H9 (cell line): ENCODE results near the gene OSBP2. TPM values are rescaled to one million over a fixed set of nuclear protein-coding genes. Genes with fewer than 3 reads are reported as not detected.

ENCODE experiments used
- DNase-seq: peaks from one replicate; pipeline ENCODE4 v3.0.0-alpha.2; 2017
- H2AFZ ChIP-seq: one replicate; pipeline ENCODE4 v1.6.1; 2013; ENCODE audit warnings: mild to moderate bottlenecking, low read length, control low read depth, moderate library complexity
- H2AK5ac ChIP-seq: 2 replicates; pipeline ENCODE4 v1.6.1; 2013; ENCODE audit warnings: low read length, control low read depth, mixed read lengths; ENCODE audit not compliant: insufficient read length
- H2BK120ac ChIP-seq: one replicate; pipeline ENCODE4 v1.6.1; 2013; ENCODE audit warnings: low read depth, mild to moderate bottlenecking, low read length, control low read depth, inconsistent platforms; ENCODE audit not compliant: poor library complexity, severe bottlenecking
- H2BK12ac ChIP-seq: 2 replicates; pipeline ENCODE4 v1.6.1; 2013; ENCODE audit warnings: low read length, control low read depth, mixed read lengths, low read depth; ENCODE audit not compliant: insufficient read length
- H2BK15ac ChIP-seq: 2 replicates; pipeline ENCODE4 v1.6.1; 2013; ENCODE audit warnings: low read depth, low read length, control low read depth
- H2BK20ac ChIP-seq: one replicate; pipeline ENCODE4 v1.6.1; 2013; ENCODE audit warnings: low read depth, mild to moderate bottlenecking, low read length, control low read depth, inconsistent platforms; ENCODE audit not compliant: poor library complexity, severe bottlenecking
- H2BK5ac ChIP-seq: 2 replicates; pipeline ENCODE4 v1.6.1; 2013; ENCODE audit warnings: low read length, control low read depth, mixed read lengths; ENCODE audit not compliant: insufficient read length
- H3K14ac ChIP-seq: 2 replicates; pipeline ENCODE4 v1.6.1; 2013; ENCODE audit warnings: low read length, control low read depth; ENCODE audit not compliant: insufficient read depth
- H3K18ac ChIP-seq: 2 replicates; pipeline ENCODE4 v1.6.1; 2013; ENCODE audit warnings: low read depth, mild to moderate bottlenecking, mixed read lengths, low read length, control low read depth; ENCODE audit not compliant: insufficient read length
- H3K23ac ChIP-seq: 2 replicates; pipeline ENCODE4 v1.6.1; 2013; ENCODE audit warnings: low read length, control low read depth, mixed read lengths, low read depth; ENCODE audit not compliant: insufficient read length
- H3K23me2 ChIP-seq: 2 replicates; pipeline ENCODE4 v1.6.1; 2013; ENCODE audit warnings: low read depth, mild to moderate bottlenecking, mixed read lengths, low read length, control low read depth; ENCODE audit not compliant: insufficient read length, poor library complexity, severe bottlenecking
- H3K27ac ChIP-seq: 2 replicates; pipeline ENCODE4 v1.5.1; 2013; ENCODE audit warnings: low read length, control low read depth, mixed read lengths, low read depth; ENCODE audit not compliant: insufficient read length
- H3K27me3 ChIP-seq: 2 replicates; pipeline ENCODE4 v1.6.1; 2013; ENCODE audit warnings: low read length, control low read depth, inconsistent platforms; ENCODE audit not compliant: insufficient read depth
- H3K4ac ChIP-seq: 2 replicates; pipeline ENCODE4 v1.6.1; 2013; ENCODE audit warnings: low read depth, mild to moderate bottlenecking, control low read depth, inconsistent platforms, low read length, moderate library complexity
- H3K4me1 ChIP-seq: 2 replicates; pipeline ENCODE4 v1.6.1; 2013; ENCODE audit warnings: low read length, control low read depth, inconsistent platforms; ENCODE audit not compliant: insufficient read depth
- H3K4me2 ChIP-seq: 2 replicates; pipeline ENCODE4 v1.6.1; 2013; ENCODE audit warnings: low read length, control low read depth, mixed read lengths; ENCODE audit not compliant: insufficient read length, insufficient read depth
- H3K56ac ChIP-seq: 2 replicates; pipeline ENCODE4 v1.6.1; 2013; ENCODE audit warnings: low read depth, mild to moderate bottlenecking, mixed read lengths, low read length, control low read depth; ENCODE audit not compliant: insufficient read length
- H3K79me1 ChIP-seq: 2 replicates; pipeline ENCODE4 v1.6.1; 2013; ENCODE audit warnings: low read depth, mild to moderate bottlenecking, moderate library complexity, low read length, control low read depth, inconsistent platforms; ENCODE audit not compliant: insufficient read depth, poor library complexity, severe bottlenecking
- H3K79me2 ChIP-seq: 2 replicates; pipeline ENCODE4 v1.6.1; 2013; ENCODE audit warnings: low read length, control low read depth, inconsistent platforms; ENCODE audit not compliant: insufficient read depth
- H3K9ac ChIP-seq: 2 replicates; pipeline ENCODE4 v1.6.1; 2013; ENCODE audit warnings: low read length, control low read depth, mixed read lengths; ENCODE audit not compliant: insufficient read length; ENCODE audit errors: extremely low read depth
- H3K9me3 ChIP-seq: one replicate; pipeline ENCODE4 v1.6.1; 2013; ENCODE audit warnings: low read depth, low read length, inconsistent platforms; ENCODE audit not compliant: control insufficient read depth
- H3T11ph ChIP-seq: one replicate; pipeline ENCODE4 v1.6.1; 2013; ENCODE audit warnings: mild to moderate bottlenecking, low read length, control low read depth, inconsistent platforms
- H4K20me1 ChIP-seq: one replicate; pipeline ENCODE4 v1.6.1; 2013; ENCODE audit not compliant: control insufficient read depth, insufficient read length, insufficient read depth
- H4K5ac ChIP-seq: 2 replicates; pipeline ENCODE4 v1.6.1; 2013; ENCODE audit warnings: low read depth, mild to moderate bottlenecking, mixed read lengths, low read length, control low read depth; ENCODE audit not compliant: insufficient read length
- H4K8ac ChIP-seq: replicated peaks from 2 replicates; pipeline ENCODE4 v1.6.1; 2013; ENCODE audit warnings: low read length, control low read depth, mixed read lengths, low read depth; ENCODE audit not compliant: insufficient read length
- H4K91ac ChIP-seq: 2 replicates; pipeline ENCODE4 v1.6.1; 2013; ENCODE audit warnings: low read depth, mild to moderate bottlenecking, moderate library complexity, mixed read lengths, low read length, control low read depth; ENCODE audit not compliant: insufficient read length
- H3K27ac Mint-ChIP-seq, 3 experiments: 2 replicates in 2 of 3; 3 replicates in 1 of 3; pipeline ENCODE4 v1.8.0; 2020 to 2021; ENCODE audit warnings: mixed read lengths in 3 of 3, mild to moderate bottlenecking in 1 of 3, moderate library complexity in 1 of 3
- H3K27me3 Mint-ChIP-seq: 2 replicates; pipeline ENCODE4 v1.8.0; 2021; ENCODE audit warnings: low read depth, mild to moderate bottlenecking, moderate library complexity, mixed read lengths
- H3K36me3 Mint-ChIP-seq, 3 experiments: 2 replicates in 2 of 3; 3 replicates in 1 of 3; pipeline ENCODE4 v1.8.0; 2020 to 2021; ENCODE audit warnings: low read depth in 3 of 3, mixed read lengths in 3 of 3; ENCODE audit not compliant: insufficient read depth in 1 of 3
- H3K4me1 Mint-ChIP-seq, 2 experiments: 2 replicates each; pipeline ENCODE4 v1.8.0; 2020; ENCODE audit warnings: mixed read lengths in 2 of 2
- H3K4me3 Mint-ChIP-seq, 2 experiments: 2 replicates in 1 of 2; 3 replicates in 1 of 2; pipeline ENCODE4 v1.8.0; 2020 to 2021; ENCODE audit warnings: mild to moderate bottlenecking in 2 of 2, mixed read lengths in 2 of 2, moderate library complexity in 1 of 2
- H3K9me3 Mint-ChIP-seq, 2 experiments: 2 replicates in 1 of 2; 3 replicates in 1 of 2; pipeline ENCODE4 v1.8.0; 2020; ENCODE audit warnings: mild to moderate bottlenecking in 2 of 2, mixed read lengths in 2 of 2, moderate library complexity in 1 of 2
- CTCF ChIP-seq: fragments of 200-600 bp; sonication (generic); conservative IDR thresholded peaks from 3 replicates; pipeline ENCODE4 v1.8.0; 2021; ENCODE audit warnings: antibody characterized with exemption, mild to moderate bottlenecking
- WGBS: extraction: QIAGEN DNeasy Blood & Tissue Kit; methylation state at CpG from one replicate; pipeline ENCODE4 v1.1.7; 2013; ENCODE audit warnings: missing lambda C conversion rate, low lambda C conversion rate, mixed read lengths; ENCODE audit not compliant: insufficient read length; ENCODE audit errors: extremely low coverage; 5-methylcytosine and 5-hydroxymethylcytosine counted together
- total RNA-seq: library from RNA; stranded (reverse); gene quantifications from 2 replicates; pipeline ENCODE4 v1.2.1, GENCODE V29; 2021

Gene OSBP2
- total RNA-seq, 1 experiment from 2014 or later, result 3.4 TPM

DNA sequence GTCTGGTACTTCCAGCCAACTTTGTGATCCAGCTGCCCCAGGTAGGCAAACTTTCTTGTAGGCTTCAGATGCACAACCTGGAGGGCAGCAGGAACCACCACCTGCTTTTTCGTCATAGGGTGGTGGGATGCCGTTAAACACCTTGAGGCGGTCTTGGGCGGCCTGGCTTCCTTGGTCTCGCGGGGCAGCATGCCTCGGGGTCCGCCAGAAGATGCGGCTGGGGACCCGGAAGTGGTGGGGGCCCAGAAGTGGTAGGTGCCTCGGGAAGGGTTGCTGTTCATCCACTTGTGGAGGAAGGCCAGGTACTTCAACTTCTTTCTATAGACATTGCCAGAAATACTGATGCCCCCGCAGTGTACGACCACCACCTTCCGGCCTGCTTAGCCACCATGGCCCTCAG, 40.3 kb upstream of the OSBP2 start:
- H3K9ac ChIP-seq, result no peak overlapping the region
- no peaks in the 10 kb centered on the region for H3K79me1 ChIP-seq
- H3K23me2 ChIP-seq, result no peaks in the 10 kb centered on the region
- H4K91ac ChIP-seq, result peak overlapping the region; percentile 44
- H3K36me3 Mint-ChIP-seq, result peaks cover 2 to 22% (median 5%) of the 10 kb centered on the region in 3 experiments; a peak in 6 of 7 replicates
- H3K27me3 Mint-ChIP-seq, result no peaks in the 10 kb centered on the region; the same call in 1 of the 2 replicates
- no peak overlapping the region for H2BK120ac ChIP-seq
- no peak overlapping the region for H3K4me3 Mint-ChIP-seq
- H3K23ac ChIP-seq, result no peak overlapping the region
- no peak overlapping the region; the same call in 1 of the 2 replicates for H3K14ac ChIP-seq
- no peak overlapping the region for H3K56ac ChIP-seq
- no peak overlapping the region for H3K4me2 ChIP-seq
- H4K5ac ChIP-seq, result no peak overlapping the region
- peak overlapping the region in 2 of 3 experiments; percentile 66 to 76; a peak in 4 of 7 replicates for H3K27ac Mint-ChIP-seq
- no peak overlapping the region for H2BK15ac ChIP-seq
- no peak overlapping the region for H2BK5ac ChIP-seq
- H3K79me2 ChIP-seq, result no peaks in the 10 kb centered on the region
- WGBS, result no CpG with 5 or more reads among the region's 14 CpGs
- peak overlapping the region; percentile 54 for H2AK5ac ChIP-seq
- H3T11ph ChIP-seq, result no peak overlapping the region
- H4K8ac ChIP-seq, result no peak overlapping the region
- H3K27me3 ChIP-seq, result no peaks in the 10 kb centered on the region
- H3K4me1 Mint-ChIP-seq, result peaks cover 40 to 41% of the 10 kb centered on the region in 2 experiments
- no peak overlapping the region for H2BK20ac ChIP-seq
- H2AFZ ChIP-seq, result no peak overlapping the region
- peaks cover 0 to 3% of the 10 kb centered on the region in 2 experiments; a peak in 1 of 5 replicates for H3K9me3 Mint-ChIP-seq
- H3K9me3 ChIP-seq, result no peaks in the 10 kb centered on the region
- no peak overlapping the region for H3K18ac ChIP-seq
- no peak overlapping the region for H3K27ac ChIP-seq
- peaks cover 4% of the 10 kb centered on the region; the same call in 1 of the 2 replicates for H3K4me1 ChIP-seq
- TF ChIP-seq CTCF, result no peak
- no peak overlapping the region for H2BK12ac ChIP-seq
- H4K20me1 ChIP-seq, result no peaks in the 10 kb centered on the region
- no peak overlapping the region; the same call in 1 of the 2 replicates for H3K4ac ChIP-seq
- no peak for DNase-seq
